Urinary bladder (tissue), 2 donors: Measurements from ENCODE around the gene RPL10A. TPM values are rescaled to one million over a fixed set of nuclear protein-coding genes. Genes with fewer than 3 reads are reported as not detected.

Experiments used
- polyA plus RNA-seq: library from polyadenylated mRNA; stranded (reverse); fragments of 200-250 nt; gene quantifications from one replicate; pipeline ENCODE4 v1.2.3, GENCODE V29; 2013
- small RNA-seq: library from RNA; depleted of rRNA; stranded (forward); fragments of <200 nt; gene quantifications from one replicate; pipeline ENCODE3, GENCODE V24; 2014
- total RNA-seq: library from RNA; depleted of rRNA; stranded (reverse); fragments of >200 nt; gene quantifications from one replicate; pipeline ENCODE4 v1.2.3, GENCODE V29; 2014
- donor health status: healthy.

RPL10A gene
- total and polyA plus RNA-seq, 2 donors, result 2,015 to 2,572 TPM

Small RNAs within 50 kb of the gene (small RNA-seq; reads per million reads assigned to genes)
- gene MIR7111, result not detected

Other genes starting within 250 kb of the RPL10A start
- gene ZNF76, start 208.7 kb upstream of the RPL10A start, total RNA-seq, result 14.5 TPM
- gene ZNF76, start 208.7 kb upstream of the RPL10A start, polyA plus RNA-seq, result 27.8 TPM
- 7.2 TPM for gene DEF6, start 170.6 kb upstream of the RPL10A start, total RNA-seq
- gene DEF6, start 170.6 kb upstream of the RPL10A start, polyA plus RNA-seq, result 7.8 TPM
- 5.8 TPM for gene PPARD, start 125.8 kb upstream of the RPL10A start, total RNA-seq
- 30.1 TPM for gene PPARD, start 125.8 kb upstream of the RPL10A start, polyA plus RNA-seq
- gene FANCE, start 16.1 kb upstream of the RPL10A start, total RNA-seq, result 7.0 TPM
- 5.0 TPM for gene FANCE, start 16.1 kb upstream of the RPL10A start, polyA plus RNA-seq
- gene TEAD3, start 28.7 kb downstream of the RPL10A start, total RNA-seq, result 14.0 TPM
- 126 TPM for gene TEAD3, start 28.7 kb downstream of the RPL10A start, polyA plus RNA-seq
- gene TULP1, start 44.5 kb downstream of the RPL10A start, total RNA-seq, result 1.3 TPM
- 0.34 TPM for gene TULP1, start 44.5 kb downstream of the RPL10A start, polyA plus RNA-seq
- gene FKBP5, start 220.5 kb downstream of the RPL10A start, total RNA-seq, result 5.6 TPM
- 236 TPM for gene FKBP5, start 220.5 kb downstream of the RPL10A start, polyA plus RNA-seq